HEK293T (cell line): ENCODE measurements around the gene KIAA0513.

Experiments
- CTCF ChIA-PET: fragments of 350-600 bp; formaldehyde crosslinking; extraction: SDS; loops from one replicate; lab custom pipeline; 2021; ENCODE audit warnings: antibody characterized with exemption, inconsistent platforms; lab: Yijun Ruan, JAX
- POLR2A ChIA-PET: fragments of 350-600 bp; formaldehyde crosslinking; extraction: SDS; loops from one replicate; lab custom pipeline; 2020; ENCODE audit warnings: antibody characterized with exemption, inconsistent platforms; lab: Yijun Ruan, JAX
- DNase-seq: peaks from one replicate; pipeline ENCODE4 v3.0.0; 2012; ENCODE audit warnings: mixed read lengths; ENCODE audit errors: extremely low spot score
- ARNT ChIP-seq: fragments of 450-650 bp; IDR thresholded peaks from 2 replicates; pipeline ENCODE4 v1.6.1; 2017; ENCODE audit warnings: mild to moderate bottlenecking
- BHLHE40 ChIP-seq: fragments of 450-650 bp; IDR thresholded peaks from 2 replicates; pipeline ENCODE4 v1.6.1; 2016; ENCODE audit warnings: mild to moderate bottlenecking, moderate library complexity, borderline replicate concordance
- CTBP1 ChIP-seq: fragments of 450-650 bp; IDR thresholded peaks from 2 replicates; pipeline ENCODE4 v1.6.1; 2016; ENCODE audit warnings: borderline replicate concordance
- ELF4 ChIP-seq: fragments of 450-650 bp; IDR thresholded peaks from 2 replicates; pipeline ENCODE4 v1.6.1; 2017; ENCODE audit warnings: antibody characterized with exemption
- FOXA1 ChIP-seq: fragments of 450-650 bp; IDR thresholded peaks from 2 replicates; pipeline ENCODE4 v1.6.1; 2016; ENCODE audit warnings: mild to moderate bottlenecking
- FOXK2 ChIP-seq: fragments of 450-650 bp; IDR thresholded peaks from 2 replicates; pipeline ENCODE4 v1.6.1; 2016; ENCODE audit warnings: mild to moderate bottlenecking
- FOXM1 ChIP-seq: fragments of 450-650 bp; IDR thresholded peaks from 2 replicates; pipeline ENCODE4 v1.6.1; 2017; ENCODE audit warnings: mild to moderate bottlenecking, borderline replicate concordance
- HDGF ChIP-seq: fragments of 450-650 bp; IDR thresholded peaks from 2 replicates; pipeline ENCODE4 v1.6.1; 2017; ENCODE audit warnings: antibody characterized with exemption, borderline replicate concordance
- L3MBTL2 ChIP-seq: fragments of 450-650 bp; conservative IDR thresholded peaks from 2 replicates; pipeline ENCODE4 v1.6.1; 2016; ENCODE audit warnings: mild to moderate bottlenecking
- LEF1 ChIP-seq: fragments of 450-650 bp; IDR thresholded peaks from 2 replicates; pipeline ENCODE4 v1.6.1; 2017; ENCODE audit warnings: mild to moderate bottlenecking, borderline replicate concordance
- NFRKB ChIP-seq: fragments of 450-650 bp; IDR thresholded peaks from 2 replicates; pipeline ENCODE4 v1.6.1; 2016; ENCODE audit warnings: mild to moderate bottlenecking, moderate library complexity
- PKNOX1 ChIP-seq: fragments of 450-650 bp; IDR thresholded peaks from 2 replicates; pipeline ENCODE4 v1.6.1; 2016
- SP1 ChIP-seq: fragments of 450-650 bp; IDR thresholded peaks from 2 replicates; pipeline ENCODE4 v1.6.1; 2017
- SUZ12 ChIP-seq: fragments of 450-650 bp; IDR thresholded peaks from 2 replicates; pipeline ENCODE4 v1.6.1; 2016; ENCODE audit warnings: mild to moderate bottlenecking
- TARDBP ChIP-seq: fragments of 450-650 bp; IDR thresholded peaks from 2 replicates; pipeline ENCODE4 v1.6.1; 2016
- ZNF384 ChIP-seq: fragments of 450-650 bp; IDR thresholded peaks from 2 replicates; pipeline ENCODE4 v1.6.1; 2016

Gene KIAA0513

DNA sequence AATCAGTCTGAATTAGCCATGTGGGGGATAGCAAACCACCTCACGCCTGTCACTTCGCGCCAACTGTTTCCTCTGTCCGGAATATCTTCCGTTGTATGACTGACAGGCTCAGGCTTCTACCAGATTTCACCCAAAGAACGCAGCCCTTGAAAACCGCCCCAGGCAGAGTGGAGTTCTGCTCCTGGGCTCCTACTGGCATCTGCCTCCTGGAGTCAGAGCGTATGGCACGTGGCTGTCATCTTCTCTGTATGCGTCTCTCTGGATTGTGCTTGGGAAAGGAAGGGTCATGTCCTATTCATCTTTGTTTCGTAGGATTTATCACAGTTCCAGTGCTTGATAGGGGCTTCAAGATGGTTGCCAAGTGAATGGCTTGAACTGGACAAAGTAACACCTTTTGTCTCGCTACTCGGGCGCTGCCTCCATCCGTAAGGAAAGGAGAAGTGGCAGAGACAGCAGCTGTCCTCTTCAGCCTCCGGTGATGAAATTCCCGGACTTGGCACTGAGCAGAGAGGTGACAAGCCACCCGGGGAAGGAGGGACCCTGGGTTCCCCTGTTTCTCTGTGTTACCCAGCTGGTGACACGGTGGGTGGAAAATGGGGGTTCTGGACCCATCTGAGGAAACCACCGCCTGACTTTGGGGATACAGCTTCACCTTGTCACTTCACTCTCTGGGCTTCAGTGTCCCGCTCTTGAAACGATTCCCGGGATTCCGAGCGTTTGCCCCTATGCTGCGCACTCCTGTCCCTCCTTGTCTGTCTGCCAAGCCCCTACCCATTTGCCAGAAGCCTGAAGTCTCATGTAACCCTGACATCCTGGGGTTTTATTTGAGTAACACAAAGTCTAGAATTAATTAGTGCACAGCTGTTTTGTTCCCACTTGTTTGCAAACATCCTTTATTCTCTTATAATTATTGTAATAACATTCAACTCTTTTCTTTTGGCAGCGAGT is 13.9 kb downstream of the KIAA0513 start:
- DNase-seq = no peak
- POLR2A ChIA-PET = no interaction called here
- no peak for TF ChIP-seq LEF1
- TF ChIP-seq FOXA1 = no peak
- TF ChIP-seq ARNT = no peak
- TF ChIP-seq ELF4 = no peak
- no peak for TF ChIP-seq L3MBTL2
- TF ChIP-seq PKNOX1 = no peak
- TF ChIP-seq NFRKB = no peak
- no peak for TF ChIP-seq ZNF384
- TF ChIP-seq CTBP1 = no peak
- TF ChIP-seq FOXK2 = no peak
- TF ChIP-seq BHLHE40 = no peak
- no peak for TF ChIP-seq FOXM1
- TF ChIP-seq TARDBP = no peak
- no peak for TF ChIP-seq SUZ12
- no peak for TF ChIP-seq HDGF
- no peak for TF ChIP-seq SP1
- CTCF ChIA-PET = no interaction called here

DNA sequence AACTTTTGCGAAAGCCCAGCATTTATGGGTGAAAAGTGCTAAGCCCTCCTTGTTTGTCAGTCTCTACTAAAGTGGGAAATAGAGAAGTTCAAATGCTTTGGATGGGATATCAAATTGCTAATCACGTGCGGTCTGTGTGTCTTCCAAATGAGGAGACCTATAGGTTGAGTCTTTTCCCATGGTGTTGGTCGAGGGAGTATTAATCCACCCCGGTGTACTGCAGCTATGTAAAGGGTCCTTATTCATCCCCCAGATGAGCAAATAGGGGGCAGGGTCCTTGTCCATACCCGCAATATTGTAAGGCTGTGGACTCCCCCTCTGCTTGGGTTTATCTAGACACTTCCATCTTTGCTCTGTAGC is 14.6 kb downstream of the KIAA0513 start:
- ChIA-PET CTCF (no interaction called here), POLR2A (no interaction called here)
- no peak for DNase-seq
- TF ChIP-seq BHLHE40 (no peak), LEF1 (no peak), TARDBP (no peak), CTBP1 (no peak), PKNOX1 (no peak), ZNF384 (no peak), FOXK2 (no peak), ARNT (no peak), SUZ12 (no peak), HDGF (no peak), L3MBTL2 (no peak), ELF4 (no peak), FOXA1 (no peak), FOXM1 (no peak), SP1 (no peak)

DNA sequence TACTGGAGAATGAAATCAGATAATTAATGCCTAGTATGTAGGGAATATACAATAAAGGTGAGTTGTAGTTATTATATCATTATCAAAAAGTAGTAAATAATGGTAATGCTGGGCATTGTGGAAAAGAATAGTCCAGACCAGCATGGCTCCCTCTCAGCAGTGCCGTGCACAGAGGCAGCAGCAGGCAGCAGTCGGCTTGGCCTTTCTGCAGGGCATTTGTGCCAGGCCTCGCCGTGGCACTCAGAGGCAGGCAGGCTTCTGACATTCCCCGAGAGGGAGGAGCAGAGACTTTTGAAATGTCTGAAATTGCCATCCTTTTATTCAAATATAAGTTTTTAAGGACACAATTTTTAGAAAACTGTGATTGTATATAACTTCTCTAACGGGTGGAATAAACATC is 15.0 kb downstream of the KIAA0513 start:
- no peak for DNase-seq
- TF ChIP-seq FOXM1 = no peak
- no peak for TF ChIP-seq BHLHE40
- TF ChIP-seq ARNT = no peak
- TF ChIP-seq HDGF = no peak
- TF ChIP-seq FOXA1 = no peak
- no peak for TF ChIP-seq CTBP1
- TF ChIP-seq SUZ12 = no peak
- TF ChIP-seq TARDBP = no peak
- TF ChIP-seq SP1 = no peak
- TF ChIP-seq ZNF384 = no peak
- no peak for TF ChIP-seq NFRKB
- no peak for TF ChIP-seq L3MBTL2
- no peak for TF ChIP-seq LEF1
- no peak for TF ChIP-seq PKNOX1
- TF ChIP-seq ELF4 = no peak
- POLR2A ChIA-PET = no interaction called here
- CTCF ChIA-PET = interaction anchor here (0.6 kb wide), 1 partner anchor 12 kb away, joined by 3 read pairs; no protein-coding TSS in a partner anchor

- no peak for DNase-seq
- TF ChIP-seq ARNT (no peak), ELF4 (no peak), FOXK2 (no peak), SP1 (no peak), LEF1 (no peak), FOXM1 (no peak), SUZ12 (no peak), HDGF (no peak), BHLHE40 (no peak), PKNOX1 (no peak), FOXA1 (no peak), CTBP1 (no peak), L3MBTL2 (no peak), TARDBP (no peak), ZNF384 (no peak), NFRKB (no peak)
- ChIA-PET POLR2A (no interaction called here), CTCF (interaction anchor here (0.6 kb wide), 1 partner anchor 257 kb away, joined by 3 read pairs; no protein-coding TSS in a partner anchor)
These were observed 17.5 kb downstream of the KIAA0513 start for GRCh38 chr16:85045077-85045476.
